ENCODE data around the gene TSC22D1.

DNA sequence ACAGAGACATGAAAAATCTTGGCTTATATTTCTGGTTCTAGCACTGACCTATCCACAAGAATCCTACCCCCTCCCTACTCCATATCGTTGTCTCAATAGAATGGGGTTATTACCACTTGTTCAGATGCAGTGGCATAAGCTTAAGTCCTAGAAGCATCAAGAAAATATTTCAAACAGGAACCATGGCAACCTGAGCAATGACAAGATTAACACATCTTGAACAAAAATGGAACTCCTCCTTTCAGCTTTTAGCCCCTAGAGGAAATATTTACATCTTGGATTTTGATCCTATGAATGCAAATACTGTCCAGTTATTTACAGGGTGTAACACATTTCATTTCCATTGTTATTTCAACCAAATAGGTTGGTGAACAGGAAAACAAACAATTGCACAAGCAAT lies 46.1 kb upstream of the TSC22D1 start:
- TF ChIP-seq FOXM1 (IDR thresholded peaks at IDR 0.05; ENCODE audit: borderline replicate concordance) = no peak
- TF ChIP-seq HDGF (IDR thresholded peaks at IDR 0.05; ENCODE audit: borderline replicate concordance) = no peak
- TF ChIP-seq SP1 (IDR thresholded peaks at IDR 0.05) = no peak
- TF ChIP-seq BHLHE40 (IDR thresholded peaks at IDR 0.05; ENCODE audit: borderline replicate concordance) = no peak
- TF ChIP-seq TARDBP (IDR thresholded peaks at IDR 0.05) = no peak
- no peak for TF ChIP-seq SUZ12 (IDR thresholded peaks at IDR 0.05)

Data from HEK293T (cell line).